ENCODE data around the gene DOCK1.
"Not testable (repeated sequence)": the region's sequence is repeated elsewhere in the genome, so short reads cannot be mapped to it uniquely, and the experiment has no call there.

- TF ChIP-seq CTCF (conservative IDR thresholded peaks at IDR 0.05; ENCODE audit: low read length); EZH2phosphoT487 (IDR thresholded peaks at IDR 0.05; ENCODE audit: borderline replicate concordance): not testable (repeated sequence)
Measured at GRCh38 chr10:126882055-126882454, 23.2 kb upstream of the DOCK1 start.
